Amniotic stem cell (primary cell): ENCODE data around the gene ECEL1.

ENCODE experiments used
- DNase-seq: peaks from one replicate; lab custom pipeline; 2025; lab: John Stamatoyannopoulos, UW

The ECEL1 gene

DNA sequence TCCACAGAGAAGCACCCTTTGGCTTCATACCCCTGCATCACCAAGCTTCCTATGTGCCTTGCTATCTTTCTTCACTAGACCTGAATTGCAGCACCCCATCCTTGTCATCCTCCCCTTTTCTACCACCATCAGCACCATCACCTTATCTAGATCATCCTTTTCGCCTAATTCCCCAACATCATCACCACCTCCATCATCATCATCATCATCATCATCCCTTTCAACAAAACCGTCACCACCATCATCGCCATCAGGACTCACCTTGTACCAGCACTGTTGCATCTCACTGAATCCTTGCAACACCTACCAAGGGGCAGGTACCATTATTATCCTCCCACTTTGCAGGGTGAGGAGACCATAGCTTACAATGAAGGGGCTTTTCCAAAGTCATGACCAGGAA is 10.8 kb upstream of the ECEL1 start:
- DNase-seq: no peak

DNA sequence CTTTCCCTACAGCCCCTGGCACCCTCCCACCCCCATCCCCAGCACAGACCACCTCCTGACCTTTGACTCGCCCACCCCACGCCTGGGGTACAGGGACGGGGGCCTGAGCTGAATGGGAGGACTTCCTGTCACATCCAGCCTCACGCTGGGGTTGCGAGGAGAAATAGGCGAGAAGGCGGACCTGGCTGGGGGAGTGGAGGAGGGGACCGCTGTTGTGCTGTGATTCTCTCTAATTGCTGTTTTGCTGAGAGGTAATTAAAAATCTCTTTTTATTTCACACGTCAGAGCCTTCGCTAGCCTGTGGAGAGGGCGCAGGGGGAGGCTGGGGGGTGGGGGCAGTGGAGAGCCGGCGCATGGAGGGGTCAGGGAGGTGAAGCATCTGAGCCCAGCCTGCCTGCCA is 9.7 kb upstream of the ECEL1 start:
- no peak for DNase-seq

DNA sequence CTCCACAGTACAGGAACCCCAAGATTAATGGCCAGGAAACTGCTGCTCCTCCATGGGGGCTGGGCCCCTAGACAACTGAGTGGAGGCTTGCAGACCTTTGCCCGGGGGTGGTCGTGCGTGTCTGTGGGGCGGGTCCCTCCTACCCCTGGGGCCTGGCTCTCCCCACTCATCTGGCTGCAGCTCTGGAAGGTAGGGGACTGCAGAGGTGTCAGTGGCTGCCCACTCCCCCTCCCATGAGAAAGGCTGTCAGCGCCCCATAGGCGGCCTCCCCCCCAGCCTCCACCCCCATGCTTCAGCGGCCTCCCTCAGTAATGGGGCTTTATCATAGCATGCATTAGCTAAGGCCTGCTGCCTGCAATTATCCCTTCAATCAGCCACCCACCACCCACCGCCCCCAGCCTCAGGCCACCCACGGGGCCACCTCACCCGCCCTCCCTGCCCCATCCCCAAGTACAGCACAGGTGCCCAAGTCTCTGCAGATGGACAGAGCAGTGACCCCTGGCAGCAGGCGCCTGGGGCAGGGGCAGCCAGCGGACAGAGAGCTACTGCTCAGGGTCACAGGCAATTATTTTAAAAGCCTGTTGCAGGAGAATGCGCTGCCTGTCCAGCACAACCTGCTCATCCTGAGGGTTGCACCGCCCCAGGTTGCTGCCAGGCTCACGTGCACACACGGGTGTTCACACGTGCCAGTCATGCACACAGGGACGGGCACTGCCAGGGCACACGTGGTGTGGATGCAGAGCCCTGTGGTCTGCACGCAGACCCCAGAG is 9.1 kb upstream of the ECEL1 start:
- DNase-seq: no peak

DNA sequence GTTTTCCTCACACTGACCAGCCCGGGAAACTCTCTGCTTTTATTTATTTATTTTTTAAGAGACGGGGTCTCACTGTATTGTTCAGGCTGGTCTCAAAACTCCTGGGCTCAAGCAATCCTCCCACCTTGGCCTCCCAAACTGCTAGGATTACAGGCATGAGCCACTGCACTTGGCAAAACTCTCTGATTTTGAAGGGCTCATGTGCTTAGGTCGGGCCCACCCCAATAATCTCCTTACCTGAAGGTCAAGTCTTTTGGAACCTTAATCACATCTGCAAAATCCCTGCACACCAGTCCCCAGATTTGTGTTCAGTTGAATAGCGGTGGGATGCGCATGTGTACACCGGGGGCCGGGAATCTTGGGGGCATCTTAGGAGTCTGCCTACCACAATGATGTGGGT is 7.7 kb upstream of the ECEL1 start:
- no peak for DNase-seq

DNA sequence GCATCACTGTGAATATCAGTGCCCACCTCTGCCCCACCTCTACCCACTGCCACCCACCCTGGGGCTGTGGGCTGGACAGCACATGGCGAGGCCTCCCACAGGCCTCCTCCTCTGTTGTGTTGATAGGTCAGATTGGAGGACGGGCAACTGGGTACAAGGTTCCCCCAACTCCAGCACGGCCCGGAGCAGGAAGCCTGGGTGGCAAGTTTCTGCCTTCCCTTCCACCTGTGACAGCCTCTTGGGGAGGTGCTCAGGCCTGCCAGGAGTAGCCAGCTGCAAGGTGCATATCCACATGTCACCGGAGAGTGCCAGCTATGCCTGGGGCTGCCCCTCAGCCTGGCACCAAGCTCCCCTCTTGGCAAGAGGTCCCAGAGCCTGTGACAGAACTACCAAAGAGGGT is 6.9 kb upstream of the ECEL1 start:
- no peak for DNase-seq

DNA sequence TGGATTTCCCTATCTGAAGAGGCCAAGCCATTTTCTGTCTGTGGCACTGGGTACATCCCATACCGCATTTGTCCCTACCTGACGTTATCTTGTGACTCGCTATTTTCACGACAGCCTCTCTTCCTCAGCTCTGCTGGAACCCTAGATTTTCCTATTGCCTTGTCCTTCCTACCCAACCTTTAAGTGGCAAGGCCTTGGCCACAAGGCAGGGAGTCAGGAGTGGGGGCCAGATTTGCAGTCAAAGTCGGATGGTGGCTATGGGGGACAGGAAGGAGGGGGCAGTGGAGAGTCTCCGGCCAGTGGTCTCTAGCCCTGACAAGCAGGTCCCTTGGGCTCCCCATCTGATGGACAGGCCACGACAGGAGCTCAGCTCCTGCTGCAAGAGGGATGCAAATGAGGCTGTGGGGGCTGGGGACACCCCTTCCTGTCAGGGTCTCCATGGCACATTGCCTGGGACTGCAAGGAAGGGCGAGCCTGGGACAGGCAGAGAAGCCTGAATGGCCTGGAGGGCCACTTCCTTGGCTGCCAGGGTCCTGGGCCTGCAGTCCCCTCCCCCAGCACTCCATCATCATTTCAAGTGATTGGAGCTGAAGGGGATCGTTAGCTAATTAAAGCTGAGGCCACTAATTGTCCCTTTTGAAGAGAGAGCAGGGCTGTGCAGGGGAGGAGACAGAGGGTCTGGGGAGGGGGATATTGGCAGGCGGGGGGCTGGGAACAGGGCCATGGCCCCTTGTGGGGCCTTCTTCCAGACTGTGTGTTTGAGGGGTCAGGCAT is 6.3 kb upstream of the ECEL1 start:
- DNase-seq: no peak

DNA sequence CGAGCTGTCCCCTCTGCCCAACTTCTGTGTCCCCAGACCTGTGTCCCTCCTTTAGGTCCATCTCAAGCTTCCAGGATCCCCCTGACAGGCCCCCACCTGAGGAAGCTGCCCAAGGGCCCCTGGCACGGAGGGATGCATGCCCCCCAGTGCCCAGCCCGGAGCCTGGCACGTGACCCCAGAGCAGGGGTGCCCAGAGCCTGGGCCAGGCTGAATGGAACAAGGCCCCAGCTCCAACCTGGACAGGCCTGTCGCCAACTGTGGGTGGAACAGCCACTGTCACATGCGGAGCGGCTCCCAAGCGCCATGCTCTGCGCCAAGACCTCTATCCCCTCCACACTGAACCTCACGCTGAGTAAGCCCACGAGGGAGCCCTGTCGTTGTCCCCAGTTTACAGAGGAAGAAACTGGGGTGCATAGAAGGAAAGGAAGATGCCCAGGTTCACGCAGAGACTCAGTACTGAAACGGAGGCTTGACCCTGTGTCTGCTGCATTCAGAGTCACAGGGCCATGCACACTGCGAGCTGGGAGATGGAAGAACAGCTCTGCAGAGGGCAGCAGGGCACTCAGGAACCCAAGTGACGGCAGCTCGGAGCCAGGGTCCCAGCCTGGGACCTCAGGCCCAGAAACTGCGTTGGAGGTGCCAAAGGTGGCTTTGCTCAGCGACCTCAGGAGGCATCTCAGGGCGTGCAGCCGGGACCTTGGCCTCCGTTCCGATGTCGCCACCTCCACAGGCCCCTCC is 5.5 kb upstream of the ECEL1 start:
- no peak for DNase-seq

DNA sequence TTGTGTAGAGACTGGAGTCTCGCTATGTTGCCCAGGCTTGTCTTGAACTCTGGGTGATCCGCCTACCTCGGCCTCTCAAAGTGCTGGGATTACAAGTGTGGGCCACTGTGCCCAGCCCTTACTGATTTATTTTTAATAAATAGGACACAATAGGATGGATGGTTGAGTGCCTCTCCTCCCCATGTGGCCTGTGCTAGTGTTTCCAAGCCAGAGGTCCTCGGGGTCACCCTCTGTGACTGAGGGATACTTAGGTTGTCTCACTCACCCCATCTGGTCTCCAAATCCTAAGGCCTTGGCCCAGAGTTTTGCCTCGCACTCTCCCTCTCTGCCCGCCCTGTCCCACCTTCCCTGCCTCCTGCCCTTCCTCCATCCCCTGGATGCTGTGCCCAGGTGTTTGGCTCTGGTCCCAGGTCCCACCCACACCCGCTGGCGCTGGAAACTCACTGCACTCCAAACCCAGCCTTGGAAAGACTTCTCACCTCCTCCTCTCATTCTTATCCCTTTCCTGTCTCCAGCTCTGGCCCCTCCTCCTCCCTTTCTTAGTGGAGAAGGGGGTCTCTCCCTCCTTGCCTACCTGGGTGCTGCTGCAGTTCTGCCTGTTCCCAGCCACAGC is 4.7 kb upstream of the ECEL1 start:
- no peak for DNase-seq

DNA sequence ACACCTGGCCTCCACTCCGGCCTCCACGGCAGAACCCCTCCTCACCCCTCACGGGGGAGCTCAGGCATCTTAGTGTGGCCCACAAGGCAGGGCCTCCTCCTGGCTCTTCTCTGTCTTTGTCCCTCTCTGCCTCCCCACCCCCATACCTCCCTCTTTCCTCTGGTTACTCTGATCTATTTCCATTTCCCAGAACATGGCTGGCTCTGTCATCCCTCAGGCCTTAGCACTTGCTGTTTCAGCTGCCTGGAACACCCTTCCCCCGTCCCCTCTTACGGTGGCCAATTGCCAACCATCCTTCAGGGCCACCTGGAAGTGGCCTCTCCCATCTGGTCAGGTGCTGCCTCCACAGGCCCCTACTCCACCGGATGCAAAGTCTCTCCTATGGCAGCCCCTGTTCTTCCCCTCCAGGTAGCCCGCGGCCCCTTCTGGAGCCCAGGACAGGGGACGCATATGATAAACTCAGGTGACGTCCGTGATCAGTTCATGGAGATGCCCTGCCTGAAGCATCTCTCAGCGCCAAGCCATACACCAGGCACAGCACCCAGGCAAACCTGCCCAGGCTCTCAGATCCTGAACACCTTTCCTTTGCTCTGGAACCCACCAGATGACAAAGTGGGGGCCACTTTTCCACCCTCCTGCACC is 3.6 kb upstream of the ECEL1 start:
- DNase-seq: no peak

DNA sequence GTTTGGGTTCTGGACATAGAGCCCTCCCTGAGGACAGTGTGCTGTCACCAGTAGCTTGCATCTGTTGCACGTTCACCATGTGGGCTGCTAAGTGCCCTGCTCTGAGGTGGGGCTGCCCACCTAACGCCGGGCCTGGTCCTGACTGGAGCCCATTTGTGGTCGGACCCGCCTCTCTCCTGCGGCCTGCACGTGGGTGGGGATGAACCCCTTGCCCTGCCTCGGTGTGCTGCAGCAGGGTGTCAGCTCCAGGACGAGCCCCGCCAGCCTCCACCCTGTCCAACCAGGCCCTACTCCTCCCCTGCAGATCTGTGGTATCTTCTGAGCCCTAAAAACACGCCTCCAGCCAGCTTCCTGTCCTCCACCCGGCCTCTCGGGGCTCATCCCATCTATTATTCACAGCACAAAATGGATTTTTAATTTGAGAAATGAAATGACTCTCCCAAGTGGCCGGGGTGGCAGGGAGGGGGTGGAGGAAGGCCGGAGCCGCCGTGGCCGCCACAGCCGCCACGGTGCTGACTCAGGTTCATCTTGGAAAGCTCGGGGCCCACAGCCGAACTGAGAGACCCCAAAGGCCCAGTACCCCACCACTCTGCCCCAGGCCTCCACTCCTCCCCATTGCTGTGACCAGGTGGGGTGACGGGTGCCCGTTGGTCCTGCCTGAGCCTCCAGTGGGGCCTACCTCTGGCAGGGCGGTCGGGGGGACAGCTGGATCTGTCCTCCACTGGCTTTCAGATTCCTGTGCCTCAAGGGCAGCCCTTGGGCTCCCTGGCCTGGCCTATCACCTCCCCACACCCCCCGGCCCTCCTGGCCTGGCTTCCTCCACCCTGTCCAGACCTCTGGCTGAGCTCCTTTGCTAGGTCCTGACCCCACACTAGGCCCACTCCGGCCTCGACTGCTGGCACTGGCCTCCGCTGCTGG is 2.8 kb upstream of the ECEL1 start:
- DNase-seq: no peak

DNA sequence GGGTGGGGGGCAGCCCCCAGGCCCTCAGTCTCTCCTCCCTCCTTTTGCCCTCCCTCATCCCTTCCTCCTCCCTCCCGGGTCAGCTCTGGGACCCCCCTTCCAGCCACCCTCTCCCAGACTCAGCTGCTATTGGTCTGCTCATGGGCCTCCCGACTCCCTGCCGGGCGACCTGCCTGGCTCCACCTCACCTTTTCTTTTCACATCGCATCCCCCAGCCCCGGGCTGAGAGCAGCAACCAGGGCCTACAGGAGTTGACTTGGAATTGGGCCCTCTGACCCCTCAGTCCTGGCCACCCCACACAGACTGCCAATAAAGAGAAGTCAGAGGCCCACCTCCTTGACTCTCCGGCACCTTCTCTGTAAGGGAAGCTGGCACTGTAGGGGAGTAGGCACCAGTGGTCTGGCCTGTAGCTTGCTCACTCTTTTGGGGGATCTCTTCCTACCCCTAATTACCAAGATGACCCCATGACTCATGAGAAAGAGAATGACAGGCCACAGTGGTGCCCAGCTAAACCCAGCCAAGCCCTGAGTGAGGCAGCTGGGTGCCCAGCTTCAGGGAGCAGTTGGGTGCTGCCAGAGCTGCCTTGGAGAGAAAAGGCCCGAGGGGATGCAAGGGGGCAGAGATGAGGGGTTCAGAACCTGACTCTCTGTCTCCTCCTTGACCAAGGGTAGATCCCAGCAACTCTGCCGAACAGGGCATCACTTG is 2.0 kb upstream of the ECEL1 start:
- no peak for DNase-seq

DNA sequence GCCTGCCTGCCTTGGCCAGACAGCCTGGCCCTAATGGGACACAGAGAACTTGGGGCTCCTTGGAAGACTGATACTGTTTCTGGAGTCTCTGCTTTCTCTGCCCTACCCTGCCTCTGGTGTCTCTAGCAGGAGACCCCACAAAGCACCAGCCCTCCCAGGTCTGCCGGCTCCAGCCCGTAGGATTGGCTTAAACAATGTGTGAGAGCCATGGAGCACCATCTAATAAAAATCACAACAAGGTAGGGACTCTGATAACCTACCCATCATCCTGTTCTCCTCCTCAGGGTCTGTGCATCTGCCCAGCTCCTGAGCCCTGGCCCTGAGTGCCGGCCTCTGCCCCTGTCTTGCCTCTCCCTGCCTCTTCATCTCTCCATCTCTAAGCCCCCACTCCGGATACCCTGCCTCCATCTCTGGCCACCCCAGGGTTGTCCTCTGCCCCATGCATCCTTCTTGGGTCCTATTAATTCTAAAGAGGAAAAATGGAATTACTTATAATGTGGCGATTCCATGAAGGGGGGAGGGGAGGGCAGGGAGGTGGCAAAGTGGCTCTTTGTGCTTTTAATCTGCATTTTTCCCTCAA is 1.2 kb upstream of the ECEL1 start:
- DNase-seq: no peak

DNA sequence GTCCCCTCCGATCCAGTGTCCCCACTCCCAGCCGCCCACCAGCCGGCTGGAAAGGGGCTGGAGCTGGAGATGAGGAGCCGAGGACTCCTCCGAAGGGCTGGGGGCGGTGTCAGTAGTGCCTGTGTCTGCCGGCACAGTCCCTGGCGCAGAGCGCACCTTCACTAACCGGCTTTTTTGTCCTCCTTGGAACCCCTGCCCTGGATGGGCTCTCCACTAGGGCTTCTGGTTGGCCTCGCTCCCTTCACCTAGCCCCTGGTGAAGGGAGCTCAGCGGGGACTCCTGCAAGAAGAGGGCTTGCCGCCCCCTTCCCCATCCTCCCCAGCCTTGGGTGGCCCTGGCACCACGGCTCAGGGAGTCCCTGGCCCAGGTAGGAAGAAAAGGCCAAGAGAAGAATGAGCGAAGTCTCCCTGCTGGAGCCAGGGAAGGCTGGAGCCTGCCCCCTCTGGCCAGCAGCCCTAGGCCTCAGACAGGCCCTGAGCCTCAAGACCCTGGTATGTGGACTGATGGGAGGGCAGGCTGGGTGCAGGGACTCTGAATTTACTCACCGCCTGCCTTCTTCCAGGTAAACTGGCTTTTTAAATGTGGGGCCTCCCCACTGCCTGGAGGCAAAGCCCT is 570 bp upstream of the ECEL1 start:
- DNase-seq: no peak

DNA sequence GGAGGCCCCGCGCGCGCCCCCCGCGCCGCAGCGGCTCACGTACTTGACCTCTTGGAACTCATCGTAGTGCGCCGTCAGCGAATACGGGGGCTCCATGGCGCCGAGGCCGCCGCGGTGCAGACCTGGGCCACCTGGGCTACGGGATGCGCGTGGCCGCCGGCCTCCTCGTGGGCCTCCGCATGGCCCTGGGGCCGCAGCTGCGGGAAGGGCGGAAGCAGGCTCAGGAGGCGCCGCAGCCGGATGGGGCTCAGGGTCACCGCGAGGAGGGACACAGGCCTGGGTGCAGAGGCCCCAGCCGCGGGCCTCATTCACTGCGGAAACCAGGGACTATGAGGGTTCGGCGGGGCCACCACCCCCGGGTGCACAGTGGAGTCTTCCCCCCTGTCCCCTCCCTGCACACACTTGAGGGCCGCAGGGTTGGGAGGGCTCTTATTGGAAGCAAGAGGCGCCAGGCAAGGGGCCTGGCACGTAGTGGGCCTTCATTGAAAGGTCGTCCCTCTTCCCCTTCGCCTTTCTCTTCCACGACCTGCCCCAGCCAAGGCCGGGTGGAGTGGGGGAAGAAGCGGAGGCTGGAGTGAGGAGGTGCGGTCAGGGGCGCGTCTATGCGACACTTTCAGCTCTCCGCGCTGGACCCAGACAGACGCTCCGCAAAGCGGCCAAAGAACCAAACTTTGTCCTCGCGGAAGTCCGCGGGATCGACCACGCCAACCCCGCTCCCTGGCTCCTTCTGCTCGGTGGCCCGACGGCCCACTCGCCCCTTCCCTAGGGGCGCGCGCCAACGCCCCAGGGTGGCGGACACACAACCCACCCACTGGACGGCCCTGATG is 863 bp downstream of the ECEL1 start:
- DNase-seq: no peak

DNA sequence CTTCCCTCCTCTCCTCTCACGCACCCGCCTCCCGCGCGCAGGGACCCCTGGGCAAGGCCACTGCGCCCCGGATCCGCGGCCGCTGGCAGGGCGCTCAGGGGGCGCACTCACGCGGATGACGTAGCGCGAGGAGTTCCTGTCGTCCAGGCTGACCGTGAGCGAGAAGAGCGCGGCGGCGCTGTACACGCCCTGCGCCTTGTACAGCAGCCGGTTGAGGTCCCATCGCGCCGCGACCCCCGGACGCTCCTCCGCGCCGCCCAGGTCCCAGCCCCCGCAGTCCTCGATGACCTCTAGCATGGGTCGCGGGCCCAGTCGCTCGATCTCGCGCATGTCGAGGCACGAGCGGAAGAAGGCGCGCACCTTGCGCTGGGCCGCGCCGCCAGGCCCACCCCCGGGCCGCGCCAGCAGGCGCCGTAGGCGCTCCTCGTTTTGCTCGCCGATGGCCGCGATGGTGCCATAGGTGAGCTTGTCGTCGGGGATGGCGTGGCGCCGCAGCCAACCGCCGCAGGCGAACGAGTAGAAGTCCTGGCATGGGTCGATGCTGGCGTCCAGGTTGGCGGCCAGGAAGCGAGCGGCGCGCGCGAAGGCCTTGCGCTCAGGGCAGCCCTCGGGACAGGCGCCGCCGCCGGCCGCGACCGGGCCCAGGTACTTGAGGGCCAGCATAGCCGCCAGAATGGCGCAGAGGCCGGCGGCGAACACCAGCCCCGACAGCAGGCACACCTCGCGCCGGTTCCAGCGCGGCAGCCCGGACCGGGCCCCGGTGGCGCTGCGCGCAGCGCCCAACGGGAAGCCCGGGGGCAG is 1.7 kb downstream of the ECEL1 start:
- DNase-seq: no peak

DNA sequence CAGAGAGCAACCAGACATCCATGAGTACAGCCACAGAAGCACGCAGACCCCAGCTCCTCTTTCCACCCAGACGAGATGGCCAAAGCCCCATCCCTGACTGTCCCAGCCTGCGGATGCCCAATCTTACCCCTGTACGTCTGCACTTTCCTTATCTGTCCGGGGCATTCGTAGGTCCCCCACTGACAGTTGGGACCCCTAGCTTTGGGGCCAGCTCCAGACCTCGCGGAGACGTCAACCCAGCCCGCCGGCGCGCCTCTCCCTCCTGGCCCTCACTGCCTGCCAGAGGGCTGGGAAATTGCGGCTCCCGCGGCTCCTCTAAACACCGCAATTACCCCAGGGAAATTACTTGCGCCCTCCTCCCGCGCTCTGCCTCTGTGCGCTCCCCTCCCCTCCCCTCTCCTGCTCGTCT is 2.3 kb downstream of the ECEL1 start:
- no peak for DNase-seq

DNA sequence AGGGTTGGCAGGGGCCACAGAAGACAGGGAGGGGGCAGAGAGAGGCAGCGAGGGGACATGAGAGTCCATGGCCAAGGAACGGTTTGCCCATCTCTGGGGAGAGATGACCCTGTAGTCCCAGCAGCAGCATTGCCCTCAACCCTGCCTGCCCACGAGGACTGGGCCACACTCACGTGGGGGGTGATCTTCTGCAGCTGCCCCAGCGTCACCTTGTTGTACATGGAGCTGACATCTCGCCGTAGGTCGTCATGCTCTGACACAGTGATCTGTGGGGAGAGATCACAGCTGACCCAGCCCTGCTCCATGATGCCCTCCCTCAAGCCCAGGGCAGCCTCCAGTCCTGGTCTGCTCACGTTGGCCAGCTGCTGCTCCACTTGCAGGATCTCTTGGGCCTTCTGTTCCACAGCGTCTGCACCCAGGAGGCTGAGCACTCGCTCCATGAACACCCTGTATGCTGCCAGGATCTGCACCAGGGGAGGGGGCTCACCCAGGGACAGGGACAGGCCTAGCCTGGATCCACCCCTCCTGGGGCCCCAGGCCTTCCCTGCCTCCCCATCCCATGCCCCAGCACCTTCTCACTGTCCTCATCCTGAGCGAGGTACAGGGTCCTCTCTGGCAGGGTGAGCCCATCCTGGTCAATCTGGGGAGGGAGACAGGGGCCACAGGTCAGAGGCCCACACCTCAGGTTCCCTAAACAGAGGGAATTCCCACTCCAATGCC is 2.8 kb downstream of the ECEL1 start:
- DNase-seq: no peak
